ENCODE results near the gene ANKS1B.

The ANKS1B gene

GRCh38 chr12:99054601-99055128 is 930.1 kb downstream of the ANKS1B start:
- Histone ChIP-seq H3K27ac (no peak overlapping the region), H3K79me2 (ENCODE audit: insufficient read depth, low read depth) (no peaks in the 10 kb centered on the region), H3K36me3 (ENCODE audit: insufficient read depth) (no peaks in the 10 kb centered on the region), H3K4me2 (no peak overlapping the region), H4K20me1 (ENCODE audit: insufficient read depth) (no peaks in the 10 kb centered on the region), H3K4me3 (IDR thresholded peaks at IDR 0.05; ENCODE audit: insufficient read depth, low read depth, low read length) (no peak overlapping the region), H2AFZ (ENCODE audit: low read depth) (no peak overlapping the region), H3K27me3 (ENCODE audit: insufficient read depth, low read depth) (no peaks in the 10 kb centered on the region), H3K9ac (no peak overlapping the region), H3K4me1 (ENCODE audit: low read depth, poor library complexity, severe bottlenecking) (no peaks in the 10 kb centered on the region)
- TF ChIP-seq, protein P1, sequence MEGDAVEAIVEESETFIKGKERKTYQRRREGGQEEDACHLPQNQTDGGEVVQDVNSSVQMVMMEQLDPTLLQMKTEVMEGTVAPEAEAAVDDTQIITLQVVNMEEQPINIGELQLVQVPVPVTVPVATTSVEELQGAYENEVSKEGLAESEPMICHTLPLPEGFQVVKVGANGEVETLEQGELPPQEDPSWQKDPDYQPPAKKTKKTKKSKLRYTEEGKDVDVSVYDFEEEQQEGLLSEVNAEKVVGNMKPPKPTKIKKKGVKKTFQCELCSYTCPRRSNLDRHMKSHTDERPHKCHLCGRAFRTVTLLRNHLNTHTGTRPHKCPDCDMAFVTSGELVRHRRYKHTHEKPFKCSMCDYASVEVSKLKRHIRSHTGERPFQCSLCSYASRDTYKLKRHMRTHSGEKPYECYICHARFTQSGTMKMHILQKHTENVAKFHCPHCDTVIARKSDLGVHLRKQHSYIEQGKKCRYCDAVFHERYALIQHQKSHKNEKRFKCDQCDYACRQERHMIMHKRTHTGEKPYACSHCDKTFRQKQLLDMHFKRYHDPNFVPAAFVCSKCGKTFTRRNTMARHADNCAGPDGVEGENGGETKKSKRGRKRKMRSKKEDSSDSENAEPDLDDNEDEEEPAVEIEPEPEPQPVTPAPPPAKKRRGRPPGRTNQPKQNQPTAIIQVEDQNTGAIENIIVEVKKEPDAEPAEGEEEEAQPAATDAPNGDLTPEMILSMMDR (conservative IDR thresholded peaks at IDR 0.05; ENCODE audit: low read depth, low read length), result no peak

GRCh38 chr12:99053616-99054362 is 930.9 kb downstream of the ANKS1B start:
- no peaks in the 10 kb centered on the region for H3K4me1 ChIP-seq (ENCODE audit: low read depth, poor library complexity, severe bottlenecking)
- TF ChIP-seq, protein P1 (conservative IDR thresholded peaks at IDR 0.05; ENCODE audit: low read depth, low read length), result no peak

GRCh38 chr12:99049774-99050173 is 935.0 kb downstream of the ANKS1B start:
- Histone ChIP-seq H3K27me3 (ENCODE audit: insufficient read depth, low read depth) (no peaks in the 10 kb centered on the region; the same call in 1 of the 2 replicates), H3K4me2 (no peak overlapping the region), H3K79me2 (ENCODE audit: insufficient read depth, low read depth) (no peaks in the 10 kb centered on the region), H2AFZ (ENCODE audit: low read depth) (no peak overlapping the region), H3K4me3 (IDR thresholded peaks at IDR 0.05; ENCODE audit: insufficient read depth, low read depth, low read length) (no peak overlapping the region), H4K20me1 (ENCODE audit: insufficient read depth) (no peaks in the 10 kb centered on the region), H3K4me1 (ENCODE audit: low read depth, poor library complexity, severe bottlenecking) (no peaks in the 10 kb centered on the region), H3K36me3 (ENCODE audit: insufficient read depth) (no peaks in the 10 kb centered on the region), H3K9ac (no peak overlapping the region), H3K27ac (no peak overlapping the region)
- TF ChIP-seq, protein P1 (conservative IDR thresholded peaks at IDR 0.05; ENCODE audit: low read depth, low read length), result no peak

More at GRCh38 chr12:99053616-99054362, 930.9 kb downstream of the ANKS1B start:
- Histone ChIP-seq H3K79me2 (ENCODE audit: insufficient read depth, low read depth) (no peaks in the 10 kb centered on the region), H3K36me3 (ENCODE audit: insufficient read depth) (no peaks in the 10 kb centered on the region), H3K9ac (no peak overlapping the region), H3K27ac (no peak overlapping the region), H3K27me3 (ENCODE audit: insufficient read depth, low read depth) (no peaks in the 10 kb centered on the region; the same call in 1 of the 2 replicates), H4K20me1 (ENCODE audit: insufficient read depth) (no peaks in the 10 kb centered on the region), H2AFZ (ENCODE audit: low read depth) (no peak overlapping the region), H3K4me2 (no peak overlapping the region), H3K4me3 (IDR thresholded peaks at IDR 0.05; ENCODE audit: insufficient read depth, low read depth, low read length) (no peak overlapping the region)

DNA sequence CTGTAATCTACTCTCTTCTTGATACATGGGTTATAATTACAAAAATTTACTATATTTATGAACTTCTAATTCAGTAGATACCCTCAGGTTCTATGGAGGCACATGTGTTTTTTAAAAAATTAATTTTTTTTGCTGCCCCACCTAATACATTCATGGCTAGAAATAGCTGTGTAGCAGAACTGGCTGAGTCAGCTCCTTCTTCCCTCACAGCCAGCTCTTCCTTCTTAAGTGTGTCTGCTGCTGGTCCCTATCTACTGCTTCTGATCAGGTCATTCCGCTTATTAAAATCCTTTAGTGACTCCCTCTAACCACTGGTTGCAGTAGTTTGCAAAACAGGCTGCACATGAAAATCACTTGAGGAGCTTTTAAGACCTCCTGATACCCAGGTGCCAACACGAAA is 939.6 kb downstream of the ANKS1B start:
- no peaks in the 10 kb centered on the region for H3K79me2 ChIP-seq (ENCODE audit: insufficient read depth, low read depth)
- H3K4me2 ChIP-seq, result no peak overlapping the region
- no peaks in the 10 kb centered on the region for H3K4me1 ChIP-seq (ENCODE audit: low read depth, poor library complexity, severe bottlenecking)
- H3K27ac ChIP-seq, result no peak overlapping the region
- no peaks in the 10 kb centered on the region for H3K36me3 ChIP-seq (ENCODE audit: insufficient read depth)
- no peak overlapping the region for H2AFZ ChIP-seq (ENCODE audit: low read depth)
- no peak overlapping the region for H3K9ac ChIP-seq
- H3K27me3 ChIP-seq (ENCODE audit: insufficient read depth, low read depth), result no peaks in the 10 kb centered on the region; the same call in 1 of the 2 replicates
- H3K4me3 ChIP-seq (IDR thresholded peaks at IDR 0.05; ENCODE audit: insufficient read depth, low read depth, low read length), result no peak overlapping the region
- H4K20me1 ChIP-seq (ENCODE audit: insufficient read depth), result no peaks in the 10 kb centered on the region
- TF ChIP-seq, protein P1 (conservative IDR thresholded peaks at IDR 0.05; ENCODE audit: low read depth, low read length), result no peak
